OCI-LY1 (cell line): ENCODE data around the gene BEST3.

Source experiments
- CTCF ChIP-seq: fragments of 200-600 bp; sonication (generic), shearing (Covaris generic); IDR thresholded peaks from 2 replicates; pipeline ENCODE4 v1.5.1; 2017; ENCODE audit warnings: mild to moderate bottlenecking, antibody characterized with exemption, low read length, moderate library complexity, mixed read lengths
- EZH2 ChIP-seq: fragments of 200-600 bp; sonication (generic), shearing (Covaris generic); IDR thresholded peaks from 2 replicates; pipeline ENCODE4 v1.8.0; 2017; ENCODE audit warnings: borderline replicate concordance, mixed run types, mild to moderate bottlenecking, antibody characterized with exemption, low read length, moderate library complexity, mixed read lengths

GRCh38 chr12:69739287-69740191 lies 40.4 kb upstream of the BEST3 start:
- TF ChIP-seq CTCF (no peak), EZH2 (no peak)
